GM12892 (cell line): ENCODE measurements around the gene SGIP1.

Experiments used
- POLR2A ChIP-seq: IDR thresholded peaks from 2 replicates; pipeline ENCODE4 v1.6.1; 2011; ENCODE audit warnings: low read depth, low read length, control low read depth
- TAF1 ChIP-seq: IDR thresholded peaks from 2 replicates; pipeline ENCODE4 v1.6.1; 2011; ENCODE audit warnings: low read depth, mild to moderate bottlenecking, control low read depth, low read length, borderline replicate concordance

GRCh38 chr1:66737836-66738235, 203.9 kb downstream of the SGIP1 start:
- TF ChIP-seq POLR2A (no peak), TAF1 (no peak)
